Measurements from ENCODE around the gene LIMCH1. TPM values are rescaled to one million over a fixed set of nuclear protein-coding genes. Genes with fewer than 3 reads are reported as not detected.

Gene LIMCH1
- total and polyA plus RNA-seq, 2 of the 8 experiments (the other 6 are each of a cell fraction or from before 2014, with no cell fraction given): 2.7 to 3.0 TPM

- Histone ChIP-seq H2BK20ac (ENCODE audit: low read length) (no peak overlapping the region), H3K27me3 (replicated peaks in 1 of 4; ENCODE audit: control insufficient read depth in 3 of 4, extremely low read depth in 1 of 4, insufficient read depth in 3 of 4, low read length in 3 of 4) (no peaks in the 10 kb centered on the region), H3K4me3 (ENCODE audit: extremely low read depth in 1 of 4, insufficient read depth in 2 of 4, low read depth in 3 of 4, low read length in 4 of 4) (no peak overlapping the region), H3K79me1 (ENCODE audit: low read depth, low read length) (no peaks in the 10 kb centered on the region), H3K56ac (replicated peaks; ENCODE audit: insufficient read length, low read depth, low read length) (no peak overlapping the region), H3K36me3 (ENCODE audit: control insufficient read depth in 2 of 4, insufficient read depth in 4 of 4, low read length in 3 of 4) (no peaks in the 10 kb centered on the region; a peak in 2 of 8 replicates), H4K20me1 (replicated peaks in 1 of 2; ENCODE audit: control insufficient read depth in 1 of 2, insufficient read depth in 2 of 2, low read length in 2 of 2) (no peaks in the 10 kb centered on the region), H3K27ac (ENCODE audit: low read depth, low read length) (no peak overlapping the region), H3K4ac (replicated peaks; ENCODE audit: insufficient read length, low read depth, low read length) (no peak overlapping the region), H4K91ac (replicated peaks; ENCODE audit: insufficient read length, low read length) (no peak overlapping the region), H3K4me1 (replicated peaks in 1 of 4; ENCODE audit: control insufficient read depth in 3 of 4, insufficient read depth in 4 of 4, low read length in 3 of 4) (no peaks in the 10 kb centered on the region), H2BK12ac (ENCODE audit: low read depth, low read length) (no peak overlapping the region), H2AFZ (ENCODE audit: low read length) (no peak overlapping the region), H2AK5ac (ENCODE audit: low read depth, low read length) (no peak overlapping the region), H4K8ac (ENCODE audit: extremely low read depth, insufficient read depth, low read length) (no peak overlapping the region), H3K18ac (ENCODE audit: extremely low read depth, low read length) (no peak overlapping the region), H2BK120ac (replicated peaks; ENCODE audit: low read depth, low read length) (no peak overlapping the region), H2BK15ac (ENCODE audit: low read length) (no peak overlapping the region), H3K9ac (replicated peaks in 1 of 4; ENCODE audit: extremely low read depth in 1 of 4, low read depth in 3 of 4, low read length in 3 of 4) (no peak overlapping the region), H3K14ac (ENCODE audit: insufficient read length) (no peak overlapping the region), H2BK5ac (ENCODE audit: low read depth, low read length) (no peak overlapping the region), H3K9me3 (ENCODE audit: insufficient read depth in 2 of 2, low read depth in 1 of 2, low read length in 1 of 2) (no peaks in the 10 kb centered on the region), H3K79me2 (ENCODE audit: control insufficient read depth in 1 of 2, insufficient read depth in 2 of 2, low read length in 2 of 2) (no peaks in the 10 kb centered on the region), H3K4me2 (ENCODE audit: insufficient read depth in 1 of 2, low read depth in 2 of 2, low read length in 2 of 2) (no peak overlapping the region), H3K23me2 (ENCODE audit: low read depth, low read length) (no peaks in the 10 kb centered on the region), H4K5ac (ENCODE audit: insufficient read length, low read depth, low read length) (no peak overlapping the region), H3K23ac (ENCODE audit: insufficient read length) (no peak overlapping the region)
- TF ChIP-seq TEAD4 (IDR thresholded peaks at IDR 0.05; ENCODE audit: low read depth, low read length): no peak
- POLR2A ChIA-PET (ENCODE audit: partially characterized antibody): interaction anchor here (0.8 kb wide), 1 partner anchor 413 kb away, joined by 5 read pairs; no protein-coding TSS in a partner anchor
- CTCF ChIA-PET (ENCODE audit: partially characterized antibody): interaction anchor here (1.5 kb wide), 1 partner anchor 8 kb away, joined by 4 read pairs; no protein-coding TSS in a partner anchor
- DNase-seq (ENCODE audit: low read depth in 1 of 2, low spot score in 2 of 2) (no peak), FAIRE-seq (no peak)
- WGBS, 2 experiments (ENCODE audit: extremely low coverage in 1 of 2, insufficient coverage in 1 of 2, insufficient read length in 1 of 2, insufficient replicate concordance in 2 of 2, low coverage in 1 of 2, low lambda C conversion rate in 2 of 2, missing lambda C conversion rate in 1 of 2): 84% methylated on average over 6 of the region's 6 CpGs; no CpG with 5 or more reads in 1 of the 2 experiments
Observed at GRCh38 chr4:41670530-41670929, 132.6 kb downstream of the LIMCH1 start.
